ENCODE data around the gene IL18.

- TF ChIP-seq, protein P1, sequence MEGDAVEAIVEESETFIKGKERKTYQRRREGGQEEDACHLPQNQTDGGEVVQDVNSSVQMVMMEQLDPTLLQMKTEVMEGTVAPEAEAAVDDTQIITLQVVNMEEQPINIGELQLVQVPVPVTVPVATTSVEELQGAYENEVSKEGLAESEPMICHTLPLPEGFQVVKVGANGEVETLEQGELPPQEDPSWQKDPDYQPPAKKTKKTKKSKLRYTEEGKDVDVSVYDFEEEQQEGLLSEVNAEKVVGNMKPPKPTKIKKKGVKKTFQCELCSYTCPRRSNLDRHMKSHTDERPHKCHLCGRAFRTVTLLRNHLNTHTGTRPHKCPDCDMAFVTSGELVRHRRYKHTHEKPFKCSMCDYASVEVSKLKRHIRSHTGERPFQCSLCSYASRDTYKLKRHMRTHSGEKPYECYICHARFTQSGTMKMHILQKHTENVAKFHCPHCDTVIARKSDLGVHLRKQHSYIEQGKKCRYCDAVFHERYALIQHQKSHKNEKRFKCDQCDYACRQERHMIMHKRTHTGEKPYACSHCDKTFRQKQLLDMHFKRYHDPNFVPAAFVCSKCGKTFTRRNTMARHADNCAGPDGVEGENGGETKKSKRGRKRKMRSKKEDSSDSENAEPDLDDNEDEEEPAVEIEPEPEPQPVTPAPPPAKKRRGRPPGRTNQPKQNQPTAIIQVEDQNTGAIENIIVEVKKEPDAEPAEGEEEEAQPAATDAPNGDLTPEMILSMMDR (IDR thresholded peaks at IDR 0.05), result no peak
- no peak for TF ChIP-seq POLR2A (IDR thresholded peaks at IDR 0.05)
Measured at GRCh38 chr11:112210890-112211289, 47.0 kb upstream of the IL18 start.
